Adipocyte (in vitro differentiated cells): ENCODE data around the gene AADACL4.

Experiments used
- DNase-seq: peaks from one replicate; pipeline ENCODE4 v3.0.0-alpha.2; 2015; ENCODE audit warnings: low read depth
- H3K27me3 ChIP-seq: replicated peaks from 2 replicates; pipeline ENCODE4 v1.7.0; 2013; ENCODE audit warnings: mild to moderate bottlenecking, low read length, moderate library complexity; ENCODE audit not compliant: control insufficient read depth, insufficient read depth
- H3K36me3 ChIP-seq: 2 replicates; pipeline ENCODE4 v1.7.0; 2013; ENCODE audit warnings: low read length, mild to moderate bottlenecking, moderate library complexity; ENCODE audit not compliant: control insufficient read depth, insufficient read depth, severe bottlenecking
- H3K4me1 ChIP-seq: 2 replicates; pipeline ENCODE4 v1.7.0; 2013; ENCODE audit warnings: mild to moderate bottlenecking, low read length, moderate library complexity; ENCODE audit not compliant: control insufficient read depth, insufficient read depth
- H3K4me3 ChIP-seq: 2 replicates; pipeline ENCODE4 v1.7.0; 2013; ENCODE audit warnings: mild to moderate bottlenecking, low read length, moderate library complexity
- H3K9ac ChIP-seq: 2 replicates; pipeline ENCODE4 v1.7.0; 2013; ENCODE audit warnings: mild to moderate bottlenecking, low read length, moderate library complexity
- H3K9me3 ChIP-seq: 2 replicates; pipeline ENCODE4 v1.7.0; 2013; ENCODE audit warnings: mild to moderate bottlenecking, low read length, moderate library complexity; ENCODE audit not compliant: control insufficient read depth

Gene AADACL4

GRCh38 chr1:12630946-12631530, 12.8 kb upstream of the AADACL4 start:
- DNase-seq: no peak
- no peaks in the 10 kb centered on the region for H3K36me3 ChIP-seq
- H3K4me3 ChIP-seq: no peak overlapping the region
- H3K27me3 ChIP-seq: peaks cover 14% of the 10 kb centered on the region
- H3K9ac ChIP-seq: no peak overlapping the region
- no peaks in the 10 kb centered on the region for H3K9me3 ChIP-seq
- H3K4me1 ChIP-seq: peaks cover 4% of the 10 kb centered on the region

GRCh38 chr1:12631571-12631970, 12.3 kb upstream of the AADACL4 start:
- Histone ChIP-seq H3K9ac (no peak overlapping the region), H3K36me3 (no peaks in the 10 kb centered on the region), H3K4me3 (no peak overlapping the region), H3K9me3 (no peaks in the 10 kb centered on the region), H3K27me3 (peaks cover 14% of the 10 kb centered on the region), H3K4me1 (peaks cover 9% of the 10 kb centered on the region)
- no peak for DNase-seq

- Histone ChIP-seq H3K9ac (no peak overlapping the region), H3K36me3 (no peaks in the 10 kb centered on the region), H3K4me1 (peaks cover 16% of the 10 kb centered on the region), H3K4me3 (no peak overlapping the region), H3K9me3 (peaks cover 12% of the 10 kb centered on the region), H3K27me3 (peaks cover 14% of the 10 kb centered on the region)
- no peak for DNase-seq
Measured at GRCh38 chr1:12634156-12634555, 9.7 kb upstream of the AADACL4 start.

- no peak overlapping the region for H3K9ac ChIP-seq
- DNase-seq: no peak
- no peak overlapping the region for H3K4me3 ChIP-seq
- no peaks in the 10 kb centered on the region for H3K36me3 ChIP-seq
- H3K4me1 ChIP-seq: peaks cover 16% of the 10 kb centered on the region
- peaks cover 8% of the 10 kb centered on the region for H3K27me3 ChIP-seq
- peaks cover 18% of the 10 kb centered on the region for H3K9me3 ChIP-seq
Measured at GRCh38 chr1:12634696-12635202, 9.1 kb upstream of the AADACL4 start.

GRCh38 chr1:12636098-12636950, 7.6 kb upstream of the AADACL4 start:
- H3K9ac ChIP-seq: no peak overlapping the region
- peaks cover 13% of the 10 kb centered on the region for H3K4me1 ChIP-seq
- H3K36me3 ChIP-seq: no peaks in the 10 kb centered on the region
- peaks cover 34% of the 10 kb centered on the region for H3K9me3 ChIP-seq
- H3K4me3 ChIP-seq: no peak overlapping the region
- DNase-seq: peak; percentile 25
- peaks cover 3% of the 10 kb centered on the region for H3K27me3 ChIP-seq

GRCh38 chr1:12637693-12638092, 6.2 kb upstream of the AADACL4 start:
- H3K9me3 ChIP-seq: peaks cover 36% of the 10 kb centered on the region
- DNase-seq: no peak
- peaks cover 13% of the 10 kb centered on the region for H3K4me1 ChIP-seq
- no peaks in the 10 kb centered on the region for H3K27me3 ChIP-seq
- no peaks in the 10 kb centered on the region for H3K36me3 ChIP-seq
- no peak overlapping the region for H3K9ac ChIP-seq
- no peak overlapping the region for H3K4me3 ChIP-seq

GRCh38 chr1:12640237-12640957, 3.5 kb upstream of the AADACL4 start:
- Histone ChIP-seq H3K4me3 (no peak overlapping the region), H3K9me3 (peaks cover 36% of the 10 kb centered on the region), H3K9ac (no peak overlapping the region), H3K4me1 (peaks cover 13% of the 10 kb centered on the region), H3K36me3 (no peaks in the 10 kb centered on the region), H3K27me3 (peaks cover 16% of the 10 kb centered on the region)
- no peak for DNase-seq

GRCh38 chr1:12640958-12641272, 3.0 kb upstream of the AADACL4 start:
- Histone ChIP-seq H3K9me3 (peaks cover 36% of the 10 kb centered on the region), H3K4me3 (no peak overlapping the region), H3K36me3 (no peaks in the 10 kb centered on the region), H3K4me1 (peaks cover 13% of the 10 kb centered on the region), H3K9ac (no peak overlapping the region), H3K27me3 (peaks cover 21% of the 10 kb centered on the region)
- DNase-seq: no peak

- Histone ChIP-seq H3K9me3 (peaks cover 33% of the 10 kb centered on the region), H3K4me3 (no peak overlapping the region), H3K27me3 (peaks cover 33% of the 10 kb centered on the region), H3K36me3 (no peaks in the 10 kb centered on the region), H3K4me1 (peaks cover 2% of the 10 kb centered on the region), H3K9ac (no peak overlapping the region)
- DNase-seq: no peak
Measured at GRCh38 chr1:12643079-12643478, 806 bp upstream of the AADACL4 start.

GRCh38 chr1:12644237-12644636, 352 bp downstream of the AADACL4 start:
- H3K4me1 ChIP-seq: no peaks in the 10 kb centered on the region
- no peak overlapping the region for H3K4me3 ChIP-seq
- peaks cover 36% of the 10 kb centered on the region for H3K27me3 ChIP-seq
- DNase-seq: no peak
- H3K36me3 ChIP-seq: no peaks in the 10 kb centered on the region
- peaks cover 22% of the 10 kb centered on the region for H3K9me3 ChIP-seq
- no peak overlapping the region for H3K9ac ChIP-seq

GRCh38 chr1:12644829-12645228, 944 bp downstream of the AADACL4 start:
- Histone ChIP-seq H3K4me3 (no peak overlapping the region), H3K9ac (no peak overlapping the region), H3K36me3 (no peaks in the 10 kb centered on the region), H3K27me3 (peaks cover 36% of the 10 kb centered on the region), H3K9me3 (peaks cover 17% of the 10 kb centered on the region), H3K4me1 (no peaks in the 10 kb centered on the region)
- no peak for DNase-seq
